Testis (tissue), 3 donors: ENCODE results near the gene POLR3A. TPM values are rescaled to one million over a fixed set of nuclear protein-coding genes. Genes with fewer than 3 reads are reported as not detected.

ENCODE experiments used
- DNase-seq: peaks from one replicate; pipeline ENCODE4 v3.0.0-alpha.2; 2019
- H3K27ac ChIP-seq, 2 donors: fragments of 200-600 bp; sonication (generic); one replicate each; pipeline ENCODE4 v1.5.1; 2019
- H3K27me3 ChIP-seq: fragments of 200-600 bp; sonication (generic); one replicate; pipeline ENCODE4 v1.5.1; 2019
- H3K36me3 ChIP-seq: fragments of 200-600 bp; sonication (generic); one replicate; pipeline ENCODE4 v1.5.1; 2017; ENCODE audit warnings: low read depth; ENCODE audit errors: missing control alignments
- H3K4me1 ChIP-seq: fragments of 200-600 bp; sonication (generic); one replicate; pipeline ENCODE4 v1.5.1; 2019
- H3K4me3 ChIP-seq, 2 donors: fragments of 200-600 bp; sonication (generic); one replicate each; pipeline ENCODE4 v1.5.1; 2017 to 2019
- H3K9me3 ChIP-seq: fragments of 200-600 bp; sonication (generic); one replicate; pipeline ENCODE4 v1.5.1; 2017
- CTCF ChIP-seq, 3 experiments: fragments of 450-650 bp in 2 of 3; fragments of 200-600 bp in 1 of 3; sonication (generic) in 1 of 3; IDR thresholded peaks; one replicate each; pipeline ENCODE4 v1.5.1; 2016 to 2019; ENCODE audit warnings: antibody characterized with exemption in 3 of 3, mild to moderate bottlenecking in 2 of 3, moderate library complexity in 1 of 3
- POLR2A ChIP-seq: fragments of 450-650 bp; IDR thresholded peaks from one replicate; pipeline ENCODE4 v1.6.1; 2017; ENCODE audit warnings: antibody characterized with exemption, mild to moderate bottlenecking, moderate library complexity
- WGBS, 2 donors: methylation state at CpG; one replicate each; pipeline ENCODE4 v1.1.5; 2018; 5-methylcytosine and 5-hydroxymethylcytosine counted together
- intact Hi-C: fragments of 100-400 bp; cut with DNase I; formaldehyde crosslinking; loops from one replicate; pipeline ENCODE4 v1.15.1; 2023; ENCODE audit warnings: low total_unique reads
- polyA plus RNA-seq: library from polyadenylated mRNA; stranded (reverse); fragments of 350-450 nt; fragmentation: Illumina TruSeq; extraction: RNeasy Lipid Tissue Mini Kit (QIAGEN cat#74804); gene quantifications from one replicate; pipeline ENCODE4 v1.2.3, GENCODE V29; 2014; ENCODE audit warnings: low read depth, low replicate concordance; ENCODE audit not compliant: insufficient read depth
- total RNA-seq, 2 donors: library from RNA; depleted of rRNA; stranded (reverse); fragments of >200 nt; gene quantifications; one replicate each; pipeline ENCODE4 v1.2.3, GENCODE V29; 2016

POLR3A gene
- total and polyA plus RNA-seq, 3 donors from 2014 or later: 16.1 to 23.0 (median 20.9) TPM

- WGBS, 2 donors: 87 to 91% methylated on average over 1 of the region's 1 CpG
- TF ChIP-seq POLR2A (no peak), CTCF (IDR thresholded peaks at IDR 0.05) (no peak)
- intact Hi-C loops: no loop called here
Observed at GRCh38 chr10:77964811-77965210, 64.5 kb downstream of the POLR3A start.

GRCh38 chr10:77963901-77964300 lies 65.4 kb downstream of the POLR3A start:
- Histone ChIP-seq H3K27ac (no peak overlapping the region), H3K4me3 (no peak overlapping the region), H3K9me3 (no peaks in the 10 kb centered on the region), H3K4me1 (no peaks in the 10 kb centered on the region), H3K36me3 (no peaks in the 10 kb centered on the region), H3K27me3 (no peaks in the 10 kb centered on the region)
- intact Hi-C loops: no loop called here
- no peak for DNase-seq
- 98 to 99% methylated on average over 7 of the region's 7 CpGs for WGBS, 2 donors
- TF ChIP-seq CTCF (IDR thresholded peaks at IDR 0.05): no peak
- TF ChIP-seq POLR2A: no peak

More at GRCh38 chr10:77964811-77965210, 64.5 kb downstream of the POLR3A start:
- Histone ChIP-seq H3K4me3 (no peak overlapping the region), H3K27me3 (no peaks in the 10 kb centered on the region), H3K4me1 (peaks cover 6% of the 10 kb centered on the region), H3K27ac (no peak overlapping the region), H3K9me3 (no peaks in the 10 kb centered on the region), H3K36me3 (no peaks in the 10 kb centered on the region)
- no peak for DNase-seq

- Histone ChIP-seq H3K9me3 (no peaks in the 10 kb centered on the region), H3K27ac (no peak overlapping the region), H3K36me3 (no peaks in the 10 kb centered on the region), H3K27me3 (no peaks in the 10 kb centered on the region), H3K4me3 (no peak overlapping the region), H3K4me1 (no peaks in the 10 kb centered on the region)
- intact Hi-C loops: no loop called here
- TF ChIP-seq CTCF (IDR thresholded peaks at IDR 0.05) (no peak), POLR2A (no peak)
- 86 to 89% methylated on average over 7 of the region's 7 CpGs for WGBS, 2 donors
- no peak for DNase-seq
Observed at GRCh38 chr10:77962350-77963146, 66.8 kb downstream of the POLR3A start.

GRCh38 chr10:77961668-77962067 lies 67.6 kb downstream of the POLR3A start:
- 92% methylated on average over 6 of the region's 6 CpGs for WGBS, 2 donors
- H3K4me3 ChIP-seq: no peak overlapping the region
- H3K36me3 ChIP-seq: no peaks in the 10 kb centered on the region
- no peaks in the 10 kb centered on the region for H3K9me3 ChIP-seq
- no peak for DNase-seq
- intact Hi-C loops: no loop called here
- no peaks in the 10 kb centered on the region for H3K27me3 ChIP-seq
- no peaks in the 10 kb centered on the region for H3K4me1 ChIP-seq
- H3K27ac ChIP-seq: no peak overlapping the region
- TF ChIP-seq CTCF (IDR thresholded peaks at IDR 0.05) (no peak), POLR2A (no peak)

- Histone ChIP-seq H3K4me3 (no peak overlapping the region), H3K36me3 (no peaks in the 10 kb centered on the region), H3K27me3 (no peaks in the 10 kb centered on the region), H3K27ac (no peak overlapping the region), H3K4me1 (no peaks in the 10 kb centered on the region), H3K9me3 (no peaks in the 10 kb centered on the region)
- intact Hi-C loops: no loop called here
- no peak for DNase-seq
- TF ChIP-seq POLR2A: no peak
- TF ChIP-seq CTCF (IDR thresholded peaks at IDR 0.05): no peak
- 87 to 90% methylated on average over 6 of the region's 6 CpGs for WGBS, 2 donors
Observed at GRCh38 chr10:77960829-77961329, 68.4 kb downstream of the POLR3A start.
